ENCODE results near the gene TFPI.

GRCh38 chr2:187500585-187501359, 53.5 kb downstream of the TFPI start:
- TF ChIP-seq EZH2 (IDR thresholded peaks at IDR 0.05; ENCODE audit: low read depth) = no peak
- TF ChIP-seq, protein P1, sequence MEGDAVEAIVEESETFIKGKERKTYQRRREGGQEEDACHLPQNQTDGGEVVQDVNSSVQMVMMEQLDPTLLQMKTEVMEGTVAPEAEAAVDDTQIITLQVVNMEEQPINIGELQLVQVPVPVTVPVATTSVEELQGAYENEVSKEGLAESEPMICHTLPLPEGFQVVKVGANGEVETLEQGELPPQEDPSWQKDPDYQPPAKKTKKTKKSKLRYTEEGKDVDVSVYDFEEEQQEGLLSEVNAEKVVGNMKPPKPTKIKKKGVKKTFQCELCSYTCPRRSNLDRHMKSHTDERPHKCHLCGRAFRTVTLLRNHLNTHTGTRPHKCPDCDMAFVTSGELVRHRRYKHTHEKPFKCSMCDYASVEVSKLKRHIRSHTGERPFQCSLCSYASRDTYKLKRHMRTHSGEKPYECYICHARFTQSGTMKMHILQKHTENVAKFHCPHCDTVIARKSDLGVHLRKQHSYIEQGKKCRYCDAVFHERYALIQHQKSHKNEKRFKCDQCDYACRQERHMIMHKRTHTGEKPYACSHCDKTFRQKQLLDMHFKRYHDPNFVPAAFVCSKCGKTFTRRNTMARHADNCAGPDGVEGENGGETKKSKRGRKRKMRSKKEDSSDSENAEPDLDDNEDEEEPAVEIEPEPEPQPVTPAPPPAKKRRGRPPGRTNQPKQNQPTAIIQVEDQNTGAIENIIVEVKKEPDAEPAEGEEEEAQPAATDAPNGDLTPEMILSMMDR (conservative IDR thresholded peaks at IDR 0.05) = peak; percentile 23; the same call in 1 of the 2 replicates

Data from PC-9 (cell line).